WI38 (cell line): ENCODE measurements around the gene AGAP1.

Experiments used
- H3K4me3 ChIP-seq: 2 replicates; pipeline ENCODE4 v1.5.1; 2011; ENCODE audit warnings: low read depth, mild to moderate bottlenecking, control low read depth, low read length
- TF ChIP-seq, protein P1 (sequence below): IDR thresholded peaks from 2 replicates; pipeline ENCODE4 v1.5.1; 2012; ENCODE audit warnings: low read depth, mild to moderate bottlenecking, control low read depth, low read length

AGAP1 gene

DNA sequence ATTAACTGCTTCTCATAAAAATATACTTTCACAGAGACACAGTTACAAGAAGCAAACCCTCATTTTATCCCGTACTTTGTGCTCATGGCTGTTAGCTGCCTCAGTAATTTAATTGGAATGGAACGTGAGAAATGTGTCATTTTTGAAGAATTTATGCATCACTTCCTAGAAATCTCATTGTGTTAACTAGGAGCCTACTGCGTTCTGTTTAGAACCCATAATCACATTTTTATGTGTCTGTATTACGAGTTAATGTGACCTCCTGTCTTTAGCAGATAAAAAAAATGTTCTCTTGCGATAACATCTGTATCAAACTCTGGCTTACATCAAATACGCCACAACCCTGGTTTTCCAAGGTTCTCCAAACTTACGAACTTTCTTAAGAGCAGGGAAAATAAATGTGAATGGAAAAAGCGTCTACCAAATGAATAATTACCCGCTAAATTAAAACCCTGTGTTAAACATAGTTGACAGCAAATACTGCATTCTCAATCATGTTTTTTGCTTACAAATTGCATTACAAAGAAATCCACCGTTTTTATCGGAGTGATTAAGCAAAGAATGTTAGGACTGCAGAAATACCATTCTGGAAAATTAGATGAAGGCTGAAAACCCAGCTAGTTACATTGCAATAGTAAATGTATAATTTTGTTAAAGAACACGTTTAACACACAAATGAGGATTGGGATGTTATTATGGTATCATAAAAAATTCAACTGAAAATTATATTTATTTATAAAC is 686.4 kb downstream of the AGAP1 start:
- TF ChIP-seq, protein P1, sequence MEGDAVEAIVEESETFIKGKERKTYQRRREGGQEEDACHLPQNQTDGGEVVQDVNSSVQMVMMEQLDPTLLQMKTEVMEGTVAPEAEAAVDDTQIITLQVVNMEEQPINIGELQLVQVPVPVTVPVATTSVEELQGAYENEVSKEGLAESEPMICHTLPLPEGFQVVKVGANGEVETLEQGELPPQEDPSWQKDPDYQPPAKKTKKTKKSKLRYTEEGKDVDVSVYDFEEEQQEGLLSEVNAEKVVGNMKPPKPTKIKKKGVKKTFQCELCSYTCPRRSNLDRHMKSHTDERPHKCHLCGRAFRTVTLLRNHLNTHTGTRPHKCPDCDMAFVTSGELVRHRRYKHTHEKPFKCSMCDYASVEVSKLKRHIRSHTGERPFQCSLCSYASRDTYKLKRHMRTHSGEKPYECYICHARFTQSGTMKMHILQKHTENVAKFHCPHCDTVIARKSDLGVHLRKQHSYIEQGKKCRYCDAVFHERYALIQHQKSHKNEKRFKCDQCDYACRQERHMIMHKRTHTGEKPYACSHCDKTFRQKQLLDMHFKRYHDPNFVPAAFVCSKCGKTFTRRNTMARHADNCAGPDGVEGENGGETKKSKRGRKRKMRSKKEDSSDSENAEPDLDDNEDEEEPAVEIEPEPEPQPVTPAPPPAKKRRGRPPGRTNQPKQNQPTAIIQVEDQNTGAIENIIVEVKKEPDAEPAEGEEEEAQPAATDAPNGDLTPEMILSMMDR: no peak
- peak overlapping the region; percentile 58 for H3K4me3 ChIP-seq

DNA sequence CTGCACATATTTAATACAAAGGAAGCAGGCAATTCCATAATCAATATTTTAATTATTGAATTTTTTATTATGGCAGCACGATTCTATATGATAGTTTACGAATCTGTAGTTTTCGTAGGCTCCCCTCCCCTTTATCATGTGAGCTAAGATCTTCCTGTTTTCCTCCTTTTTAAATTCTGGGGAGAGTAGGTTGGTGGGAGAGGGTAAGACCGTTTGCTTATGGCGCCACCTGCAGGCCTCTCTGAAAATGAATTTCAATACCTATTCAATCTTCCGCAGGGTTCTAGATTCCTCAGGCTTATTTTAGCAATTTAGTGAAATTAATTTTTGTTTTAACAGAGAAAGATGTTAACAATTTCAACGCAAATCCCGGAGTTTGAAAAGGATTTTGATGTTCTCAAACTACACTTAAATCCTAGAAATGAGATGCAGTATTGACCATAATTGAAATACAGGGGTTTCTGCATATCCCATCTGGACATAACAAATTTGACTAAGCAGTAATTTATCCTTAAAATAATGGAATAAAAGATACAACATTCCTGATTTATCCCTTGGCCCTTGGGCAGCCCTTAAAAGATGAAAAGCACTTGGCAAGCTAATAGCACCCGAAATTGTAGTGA is 687.1 kb downstream of the AGAP1 start:
- H3K4me3 ChIP-seq: no peak overlapping the region; the same call in 1 of the 2 replicates
- TF ChIP-seq, protein P1: peak; percentile 37; the same call in 1 of the 2 replicates
